Trophoblast cell (in vitro differentiated cells and primary cell): ENCODE results near the gene SDHB.
A peak's percentile ranks its signal among the peaks of the same experiment; 100 is the strongest.

Source experiments
- DNase-seq, 2 donors: peaks; one replicate each; pipeline ENCODE4 v3.0.0-alpha.2; 2016
- H2AFZ ChIP-seq: 2 replicates; pipeline ENCODE4 v1.6.1; 2013; ENCODE audit warnings: low read length, moderate library complexity, mild to moderate bottlenecking; ENCODE audit not compliant: insufficient read depth, poor library complexity
- H2AK5ac ChIP-seq: 2 replicates; pipeline ENCODE4 v1.6.1; 2013; ENCODE audit warnings: mild to moderate bottlenecking, low read length
- H2BK120ac ChIP-seq: 2 replicates; pipeline ENCODE4 v1.6.1; 2013; ENCODE audit warnings: low read length, mild to moderate bottlenecking, moderate library complexity; ENCODE audit not compliant: insufficient read depth, poor library complexity
- H2BK12ac ChIP-seq: 2 replicates; pipeline ENCODE4 v1.6.1; 2013; ENCODE audit warnings: mild to moderate bottlenecking, low read length, moderate library complexity
- H2BK5ac ChIP-seq: 2 replicates; pipeline ENCODE4 v1.6.1; 2013; ENCODE audit warnings: low read length, low read depth, moderate library complexity, mild to moderate bottlenecking; ENCODE audit not compliant: poor library complexity
- H3K14ac ChIP-seq: 2 replicates; pipeline ENCODE4 v1.6.1; 2013; ENCODE audit warnings: mild to moderate bottlenecking, low read length
- H3K18ac ChIP-seq: 2 replicates; pipeline ENCODE4 v1.6.1; 2013; ENCODE audit warnings: mild to moderate bottlenecking, low read length
- H3K23ac ChIP-seq: 2 replicates; pipeline ENCODE4 v1.6.1; 2013; ENCODE audit warnings: low read length
- H3K27ac ChIP-seq: 2 replicates; pipeline ENCODE4 v1.5.1; 2013; ENCODE audit warnings: low read depth, mild to moderate bottlenecking, inconsistent platforms, low read length, moderate library complexity
- H3K27me3 ChIP-seq: 2 replicates; pipeline ENCODE4 v1.6.1; 2013; ENCODE audit warnings: inconsistent platforms, mild to moderate bottlenecking, low read length, moderate library complexity; ENCODE audit not compliant: insufficient read depth
- H3K36me3 ChIP-seq, 2 experiments: 1 replicate in 1 of 2; 2 replicates in 1 of 2; pipeline ENCODE4 v1.6.1; 2013; ENCODE audit warnings: low read length in 2 of 2, mild to moderate bottlenecking in 2 of 2, moderate library complexity in 1 of 2; ENCODE audit not compliant: insufficient read depth in 2 of 2, control insufficient read depth in 1 of 2
- H3K4ac ChIP-seq: 2 replicates; pipeline ENCODE4 v1.6.1; 2013; ENCODE audit warnings: low read depth, mild to moderate bottlenecking, low read length, moderate library complexity
- H3K4me1 ChIP-seq, 2 experiments: 1 replicate in 1 of 2; 2 replicates in 1 of 2; pipeline ENCODE4 v1.6.1; 2013; ENCODE audit warnings: low read length in 2 of 2, mild to moderate bottlenecking in 2 of 2, moderate library complexity in 1 of 2; ENCODE audit not compliant: insufficient read depth in 2 of 2, control insufficient read depth in 1 of 2
- H3K4me2 ChIP-seq: 2 replicates; pipeline ENCODE4 v1.6.1; 2013; ENCODE audit warnings: inconsistent platforms, mild to moderate bottlenecking, low read length, moderate library complexity
- H3K4me3 ChIP-seq: 2 replicates; pipeline ENCODE4 v1.5.1; 2013; ENCODE audit warnings: mild to moderate bottlenecking, low read depth, low read length, inconsistent platforms
- H3K79me1 ChIP-seq: one replicate; pipeline ENCODE4 v1.6.1; 2013; ENCODE audit warnings: low read length
- H3K79me2 ChIP-seq: 2 replicates; pipeline ENCODE4 v1.6.1; 2013; ENCODE audit warnings: low read length, mild to moderate bottlenecking; ENCODE audit not compliant: control insufficient read depth, insufficient read depth, poor library complexity
- H3K9ac ChIP-seq: 2 replicates; pipeline ENCODE4 v1.6.1; 2013; ENCODE audit warnings: mild to moderate bottlenecking, low read length
- H3K9me3 ChIP-seq: 2 replicates; pipeline ENCODE4 v1.6.1; 2013; ENCODE audit warnings: low read depth, mild to moderate bottlenecking, control low read depth, inconsistent platforms, low read length; ENCODE audit not compliant: insufficient read depth
- H4K12ac ChIP-seq: 2 replicates; pipeline ENCODE4 v1.6.1; 2013; ENCODE audit warnings: low read depth, mild to moderate bottlenecking, low read length, moderate library complexity
- H4K8ac ChIP-seq: 2 replicates; pipeline ENCODE4 v1.6.1; 2013; ENCODE audit warnings: low read depth, mild to moderate bottlenecking, low read length, moderate library complexity
- H4K91ac ChIP-seq: one replicate; pipeline ENCODE4 v1.6.1; 2013; ENCODE audit warnings: low read depth, mild to moderate bottlenecking, low read length, moderate library complexity
- WGBS: extraction: QIAGEN DNeasy Blood & Tissue Kit; methylation state at CpG from one replicate; pipeline ENCODE4 v1.1.7; 2013; ENCODE audit warnings: missing lambda C conversion rate; ENCODE audit not compliant: insufficient read length, insufficient coverage; ENCODE audit errors: extremely low coverage; 5-methylcytosine and 5-hydroxymethylcytosine counted together

SDHB gene

DNA sequence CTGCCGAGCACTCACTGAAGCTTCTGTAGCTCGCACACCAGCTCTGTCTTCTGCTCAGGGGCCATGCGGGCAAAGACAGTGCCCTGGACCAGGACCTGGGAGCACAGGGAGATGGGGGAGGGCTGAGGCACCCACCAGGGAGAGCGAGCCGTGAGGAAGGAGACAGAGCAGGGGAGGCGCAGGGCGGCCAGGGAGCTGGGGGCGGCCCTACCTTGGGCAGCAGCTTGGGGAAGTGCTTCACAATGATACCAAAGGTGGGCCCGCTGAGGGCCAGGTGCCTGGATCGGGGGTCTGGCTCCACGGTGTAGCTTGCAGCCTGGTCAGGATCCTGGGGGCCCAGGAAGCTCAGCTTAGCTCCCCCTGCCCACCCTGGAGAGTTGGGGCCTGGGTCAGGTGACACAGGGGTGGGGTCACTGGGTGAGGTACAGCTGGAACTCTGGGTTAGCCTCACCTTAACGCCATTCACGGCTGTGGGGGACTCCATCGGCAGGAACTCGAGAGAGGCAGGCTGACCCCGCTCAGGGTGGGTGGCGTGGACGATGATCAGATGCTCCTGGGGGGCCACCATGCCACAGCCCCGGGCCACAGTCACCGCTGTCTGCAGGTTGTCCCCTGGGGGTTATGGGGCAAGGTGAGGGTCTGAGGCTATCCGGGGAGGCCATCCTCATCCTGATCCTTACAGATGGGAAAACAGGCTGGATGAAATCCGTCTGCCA, 64.0 kb downstream of the SDHB start:
- H3K4ac ChIP-seq, result no peak overlapping the region
- no peaks in the 10 kb centered on the region for H3K79me2 ChIP-seq
- peaks cover 2% of the 10 kb centered on the region in 2 experiments for H3K4me1 ChIP-seq
- H2BK12ac ChIP-seq, result no peak overlapping the region
- H3K9me3 ChIP-seq, result peaks cover 2% of the 10 kb centered on the region
- DNase-seq, result no peak
- no CpG with 5 or more reads among the region's 22 CpGs for WGBS
- H2BK5ac ChIP-seq, result no peak overlapping the region
- no peak overlapping the region for H3K27ac ChIP-seq
- no peak overlapping the region for H2AK5ac ChIP-seq
- H4K91ac ChIP-seq, result no peak overlapping the region
- no peaks in the 10 kb centered on the region for H3K27me3 ChIP-seq
- no peak overlapping the region for H2BK120ac ChIP-seq
- H2AFZ ChIP-seq, result no peak overlapping the region
- no peak overlapping the region for H3K4me3 ChIP-seq
- no peak overlapping the region for H3K9ac ChIP-seq
- H4K8ac ChIP-seq, result no peak overlapping the region
- no peak overlapping the region for H3K4me2 ChIP-seq
- no peak overlapping the region for H3K23ac ChIP-seq
- no peak overlapping the region for H3K18ac ChIP-seq
- H4K12ac ChIP-seq, result no peak overlapping the region
- no peak overlapping the region for H3K14ac ChIP-seq
- H3K36me3 ChIP-seq, result peaks cover 41 to 45% of the 10 kb centered on the region in 2 experiments
- no peaks in the 10 kb centered on the region for H3K79me1 ChIP-seq

DNA sequence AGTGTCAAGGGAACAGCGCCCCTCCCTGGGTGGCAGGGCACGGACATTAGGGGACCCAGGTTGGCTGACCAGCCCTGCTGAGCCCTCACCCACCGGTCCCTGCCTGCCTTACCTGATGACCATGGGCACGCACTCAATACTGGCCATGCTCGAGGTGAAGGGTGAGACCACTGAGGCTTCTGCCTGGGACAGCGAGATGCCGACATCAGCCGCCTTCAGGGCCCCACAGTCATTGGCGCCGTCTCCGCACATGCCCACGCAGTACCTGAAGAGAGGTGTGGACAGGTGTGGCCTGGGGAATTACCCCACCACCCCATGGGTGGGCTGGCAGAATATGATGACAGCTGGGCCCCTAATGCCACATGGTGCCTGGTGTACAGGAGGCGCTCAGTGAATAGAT, 65.6 kb downstream of the SDHB start:
- H4K8ac ChIP-seq, result no peak overlapping the region
- no peak overlapping the region for H3K4ac ChIP-seq
- H3K36me3 ChIP-seq, result peaks cover 40 to 44% of the 10 kb centered on the region in 2 experiments
- no peak for DNase-seq
- H2BK120ac ChIP-seq, result no peak overlapping the region
- no CpG with 5 or more reads among the region's 13 CpGs for WGBS
- no peak overlapping the region for H2BK5ac ChIP-seq
- no peaks in the 10 kb centered on the region for H3K9me3 ChIP-seq
- no peak overlapping the region for H3K27ac ChIP-seq
- no peak overlapping the region for H2AFZ ChIP-seq
- H3K14ac ChIP-seq, result no peak overlapping the region
- H4K12ac ChIP-seq, result no peak overlapping the region
- no peaks in the 10 kb centered on the region for H3K79me2 ChIP-seq
- no peak overlapping the region for H3K4me2 ChIP-seq
- peak overlapping the region; percentile 11 for H3K4me3 ChIP-seq
- H3K27me3 ChIP-seq, result no peaks in the 10 kb centered on the region
- no peak overlapping the region for H3K9ac ChIP-seq
- no peak overlapping the region for H2BK12ac ChIP-seq
- H3K23ac ChIP-seq, result no peak overlapping the region
- H3K4me1 ChIP-seq, result peaks cover 2 to 8% of the 10 kb centered on the region in 2 experiments
- no peak overlapping the region for H3K18ac ChIP-seq
- no peak overlapping the region for H4K91ac ChIP-seq
- no peak overlapping the region for H2AK5ac ChIP-seq
- H3K79me1 ChIP-seq, result peaks cover 3% of the 10 kb centered on the region

DNA sequence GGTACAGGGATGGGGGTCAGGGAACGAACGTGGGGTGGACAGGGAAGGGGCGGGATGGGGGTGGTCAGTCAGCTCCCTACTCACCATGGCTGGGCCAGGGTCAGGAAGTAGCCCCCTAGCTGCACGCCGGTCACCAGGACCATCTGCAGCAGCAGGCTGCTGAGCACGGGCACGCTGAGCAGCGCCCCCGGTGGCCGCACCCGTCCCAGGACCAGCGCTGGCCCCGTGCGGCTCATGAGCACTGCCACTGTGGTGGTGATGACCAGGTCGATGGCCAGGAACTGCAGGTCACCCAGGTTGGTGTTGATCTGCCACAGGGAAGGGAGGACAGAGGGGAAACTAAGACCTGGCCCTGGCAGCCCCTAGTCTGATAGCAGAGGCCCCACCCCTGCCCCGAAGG, 66.9 kb downstream of the SDHB start:
- Histone ChIP-seq H4K91ac (no peak overlapping the region), H2AFZ (no peak overlapping the region), H3K23ac (no peak overlapping the region), H3K4ac (no peak overlapping the region), H3K79me1 (peaks cover 3% of the 10 kb centered on the region), H3K4me1 (peaks cover 2 to 8% of the 10 kb centered on the region in 2 experiments), H3K14ac (no peak overlapping the region), H2AK5ac (no peak overlapping the region), H3K27me3 (no peaks in the 10 kb centered on the region), H3K79me2 (no peaks in the 10 kb centered on the region), H3K4me2 (no peak overlapping the region), H2BK120ac (no peak overlapping the region), H2BK5ac (no peak overlapping the region), H3K4me3 (no peak overlapping the region), H4K12ac (no peak overlapping the region), H3K18ac (no peak overlapping the region), H3K9me3 (no peaks in the 10 kb centered on the region), H3K9ac (no peak overlapping the region), H2BK12ac (no peak overlapping the region), H3K36me3 (peaks cover 37 to 43% of the 10 kb centered on the region in 2 experiments), H4K8ac (no peak overlapping the region), H3K27ac (no peak overlapping the region)
- no CpG with 5 or more reads among the region's 16 CpGs for WGBS
- DNase-seq, result peak in 1 of 2 donors; percentile 31

DNA sequence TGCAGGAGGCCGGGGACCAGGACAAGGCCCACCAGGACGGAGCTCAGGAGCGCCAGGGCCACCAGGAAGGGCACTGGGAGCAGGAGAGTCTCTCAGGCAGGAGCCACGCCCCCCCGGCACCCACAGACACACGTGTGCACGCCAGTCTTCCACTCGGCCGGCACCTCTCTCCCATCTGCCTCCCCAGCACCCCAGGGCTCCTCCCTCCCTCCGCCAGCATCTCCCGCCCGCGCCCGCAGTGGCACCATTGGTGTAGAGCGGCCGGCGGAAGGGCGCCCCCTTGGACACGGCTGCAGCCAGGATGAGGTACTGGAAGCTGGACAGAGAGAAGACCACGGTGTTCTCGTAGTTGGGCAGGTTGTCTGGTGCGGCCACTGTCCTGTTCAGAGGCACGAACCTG, 67.3 kb downstream of the SDHB start:
- Histone ChIP-seq H3K9ac (no peak overlapping the region), H3K27me3 (no peaks in the 10 kb centered on the region), H3K23ac (no peak overlapping the region), H2BK5ac (no peak overlapping the region), H3K14ac (no peak overlapping the region), H4K12ac (no peak overlapping the region), H4K8ac (no peak overlapping the region), H2AFZ (no peak overlapping the region), H3K4me2 (no peak overlapping the region), H3K36me3 (peaks cover 34 to 39% of the 10 kb centered on the region in 2 experiments), H3K79me1 (peaks cover 3% of the 10 kb centered on the region), H3K4me1 (peaks cover 2 to 8% of the 10 kb centered on the region in 2 experiments), H2BK120ac (no peak overlapping the region), H2BK12ac (peak overlapping the region; percentile 24), H4K91ac (peak overlapping the region; percentile 8), H3K4me3 (no peak overlapping the region), H3K27ac (no peak overlapping the region), H3K4ac (no peak overlapping the region), H3K79me2 (no peaks in the 10 kb centered on the region), H3K18ac (no peak overlapping the region), H2AK5ac (no peak overlapping the region), H3K9me3 (no peaks in the 10 kb centered on the region)
- no peak for DNase-seq
- no CpG with 5 or more reads among the region's 23 CpGs for WGBS
